HepG2 (cell line): ENCODE data around the gene ZNF454. TPM values are rescaled to one million over a fixed set of nuclear protein-coding genes. Genes with fewer than 3 reads are reported as not detected.

ENCODE experiments used
- ATAC-seq: fragments of 200-7000 bp; cut with Tn5 transposase; 3 replicates; pipeline ENCODE4 v1.9.1; 2020; ENCODE audit warnings: mild to moderate bottlenecking, moderate library complexity
- BruUV-seq: library from RNA; stranded (reverse); fragments of 400-500 nt; replicated peaks from 2 replicates; lab custom pipeline; 2021; lab: Mats Ljungman, UMichigan
- CTCF ChIA-PET: fragments of 300-600 bp; formaldehyde crosslinking; extraction: SDS; loops from one replicate; lab custom pipeline; 2021; ENCODE audit warnings: low total read pairs, inconsistent platforms, low intra/inter-chr PET ratio; lab: Yijun Ruan, JAX
- POLR2A ChIA-PET: fragments of 350-600 bp; sonication (Branson Sonifier 250); formaldehyde crosslinking; loops from one replicate; lab custom pipeline; 2020; ENCODE audit warnings: antibody characterized with exemption, inconsistent platforms; lab: Yijun Ruan, JAX
- DNase-seq: peaks from one replicate; pipeline ENCODE4 v3.0.0-alpha.2; 2015; ENCODE audit warnings: low spot score
- FAIRE-seq: peaks from 3 replicates; lab custom pipeline; 2011; peaks lifted over from hg19 to GRCh38; lab: Jason Lieb, UNC
- H2AFZ ChIP-seq: one replicate; pipeline ENCODE4 v1.6.1; 2011; ENCODE audit warnings: low read length, inconsistent platforms
- H3K27ac ChIP-seq: fragments of 300-600 bp; 3 replicates; pipeline ENCODE4 v1.8.0; 2011; ENCODE audit warnings: mixed run types, mild to moderate bottlenecking, mixed read lengths, low read length, inconsistent platforms; ENCODE audit not compliant: insufficient read depth; ENCODE audit errors: extremely low read length
- H3K27me3 ChIP-seq, 2 experiments: fragments of 200-600 bp in 1 of 2; 2 replicates in 1 of 2; 3 replicates in 1 of 2; pipeline versions ENCODE4 v1.6.0 to v1.8.0; 2011; ENCODE audit warnings: low read length in 2 of 2, mild to moderate bottlenecking in 2 of 2, moderate library complexity in 2 of 2, inconsistent platforms in 1 of 2; ENCODE audit not compliant: insufficient read depth in 2 of 2, control insufficient read depth in 1 of 2
- H3K36me3 ChIP-seq, 2 experiments: fragments of 200-600 bp in 1 of 2; replicated peaks in 1 of 2; 2 replicates in 1 of 2; 3 replicates in 1 of 2; pipeline versions ENCODE4 v1.5.1 to v1.8.0; 2011; ENCODE audit warnings: low read length in 2 of 2, inconsistent platforms in 1 of 2; ENCODE audit not compliant: insufficient read depth in 2 of 2, control insufficient read depth in 1 of 2
- H3K4me1 ChIP-seq: 2 replicates; pipeline ENCODE4 v1.5.1; 2012; ENCODE audit warnings: low read length, inconsistent platforms; ENCODE audit not compliant: insufficient read depth
- H3K4me2 ChIP-seq: 2 replicates; pipeline ENCODE4 v1.6.0; 2011; ENCODE audit warnings: low read depth, low read length, inconsistent platforms
- H3K4me3 ChIP-seq, 3 experiments: fragments of 200-600 bp in 1 of 3; sonication (generic), shearing (Covaris generic) in 1 of 3; replicated peaks in 1 of 3; 2 replicates each; pipeline ENCODE4 v1.5.1; 2011 to 2016; ENCODE audit warnings: low read length in 3 of 3, inconsistent platforms in 2 of 3, low read depth in 2 of 3, mild to moderate bottlenecking in 2 of 3, control low read depth in 1 of 3, mixed read lengths in 1 of 3; ENCODE audit not compliant: insufficient read depth in 1 of 3
- H3K79me2 ChIP-seq: one replicate; pipeline ENCODE4 v1.6.1; 2011; ENCODE audit warnings: low read length, inconsistent platforms; ENCODE audit not compliant: insufficient read depth
- H3K9ac ChIP-seq: 2 replicates; pipeline ENCODE4 v1.6.0; 2011; ENCODE audit warnings: mild to moderate bottlenecking, low read depth, low read length, inconsistent platforms; ENCODE audit not compliant: insufficient read depth
- H3K9me3 ChIP-seq: 2 replicates; pipeline ENCODE4 v1.5.1; 2012; ENCODE audit warnings: mild to moderate bottlenecking, low read length
- H4K20me1 ChIP-seq: 2 replicates; pipeline ENCODE4 v1.6.0; 2011; ENCODE audit warnings: inconsistent platforms, mild to moderate bottlenecking, low read length, moderate library complexity; ENCODE audit not compliant: insufficient read depth
- ATF1 ChIP-seq: IDR thresholded peaks from 2 replicates; pipeline ENCODE4 v1.6.1; 2016; ENCODE audit warnings: mild to moderate bottlenecking, control low read depth
- FOSL2 ChIP-seq: sonication (generic); formaldehyde crosslinking; IDR thresholded peaks from 2 replicates; pipeline ENCODE4 v1.4.0; 2020; ENCODE audit warnings: missing genetic modification reagents
- GABPA ChIP-seq, 2 experiments: IDR thresholded peaks; 2 replicates each; pipeline ENCODE4 v1.6.1; 2011 to 2016; ENCODE audit warnings: low read depth in 2 of 2, low read length in 1 of 2, missing biosample characterization in 1 of 2, missing genetic modification characterization in 1 of 2
- KLF15 ChIP-seq: sonication (generic); formaldehyde crosslinking; IDR thresholded peaks from 2 replicates; pipeline ENCODE4 v1.8.1; 2023; ENCODE audit warnings: borderline replicate concordance, mild to moderate bottlenecking, inconsistent platforms, missing genetic modification reagents, mixed read lengths
- NFKBIZ ChIP-seq: IDR thresholded peaks from 2 replicates; pipeline ENCODE4 v1.6.1; 2018; ENCODE audit warnings: missing genetic modification reagents, missing compliant biosample characterization
- RXRB ChIP-seq: IDR thresholded peaks from 2 replicates; pipeline ENCODE4 v1.6.1; 2016; ENCODE audit warnings: borderline replicate concordance, missing genetic modification reagents, missing compliant biosample characterization
- SRY ChIP-seq: sonication (generic); formaldehyde crosslinking; IDR thresholded peaks from 2 replicates; pipeline ENCODE4 v1.8.0; 2022; ENCODE audit warnings: mild to moderate bottlenecking, missing genetic modification reagents
- STAT6 ChIP-seq: sonication (generic); formaldehyde crosslinking; IDR thresholded peaks from 2 replicates; pipeline ENCODE4 v1.4.0; 2020; ENCODE audit warnings: missing genetic modification reagents, mild to moderate bottlenecking, borderline replicate concordance
- TBX2 ChIP-seq: sonication (generic); formaldehyde crosslinking; IDR thresholded peaks from 2 replicates; pipeline ENCODE4 v1.5.0; 2020; ENCODE audit warnings: missing genetic modification reagents, mild to moderate bottlenecking, borderline replicate concordance
- TCF7L2 ChIP-seq: IDR thresholded peaks from 2 replicates; pipeline ENCODE4 v1.6.1; 2011; ENCODE audit warnings: mild to moderate bottlenecking, low read depth, low read length, moderate library complexity
- USF2 ChIP-seq, 2 experiments: sonication (generic) in 1 of 2; formaldehyde crosslinking in 1 of 2; IDR thresholded peaks; 2 replicates each; pipeline versions ENCODE4 v1.5.1 to v1.6.1; 2011 to 2020; ENCODE audit warnings: borderline replicate concordance in 1 of 2, low read depth in 1 of 2, low read length in 1 of 2, mild to moderate bottlenecking in 1 of 2, missing genetic modification reagents in 1 of 2, moderate library complexity in 1 of 2
- XBP1 ChIP-seq: sonication (generic); formaldehyde crosslinking; IDR thresholded peaks from 2 replicates; pipeline ENCODE4 v1.5.0; 2020; ENCODE audit warnings: missing genetic modification reagents
- ZFP41 ChIP-seq: sonication (generic); formaldehyde crosslinking; IDR thresholded peaks from 2 replicates; pipeline ENCODE4 v1.4.0; 2020; ENCODE audit warnings: mild to moderate bottlenecking, missing genetic modification reagents, borderline replicate concordance
- ZGPAT ChIP-seq: IDR thresholded peaks from 2 replicates; pipeline ENCODE4 v1.6.1; 2016; ENCODE audit warnings: mild to moderate bottlenecking
- ZNF292 ChIP-seq: sonication (generic); formaldehyde crosslinking; IDR thresholded peaks from 2 replicates; pipeline ENCODE4 v1.8.1; 2022; ENCODE audit warnings: mild to moderate bottlenecking, low read depth, missing genetic modification reagents, borderline replicate concordance
- ZNF296 ChIP-seq: sonication (generic); formaldehyde crosslinking; conservative IDR thresholded peaks from 2 replicates; pipeline ENCODE4 v1.5.0; 2020; ENCODE audit warnings: mild to moderate bottlenecking, missing genetic modification reagents
- ZNF414 ChIP-seq: sonication (generic); formaldehyde crosslinking; IDR thresholded peaks from 2 replicates; pipeline ENCODE4 v1.5.0; 2020; ENCODE audit warnings: missing genetic modification reagents
- WGBS: methylation state at CpG from one replicate; pipeline ENCODE4 v1.1.6; 2017; ENCODE audit warnings: low lambda C conversion rate; 5-methylcytosine and 5-hydroxymethylcytosine counted together
- in situ Hi-C: cut with HindIII; loops from 2 replicates; pipeline ENCODE4 v1.10.0; 2017; ENCODE audit warnings: low pct_unique_long_range_greater_than_20kb; ENCODE audit not compliant: extremely low pct_ligation_motif_present
- intact Hi-C: fragments of 100-400 bp; cut with micrococcal nuclease; formaldehyde crosslinking; loops from one replicate; pipeline ENCODE4 v1.10.0; 2022; ENCODE audit not compliant: unreplicated experiment
- polyA plus RNA-seq, 8 experiments: library from polyadenylated mRNA; depleted of rRNA in 3 of 8; stranded (reverse) in 7 of 8; unstranded in 1 of 8; fragments of >200 nt; fragmentation: Illumina TruSeq in 4 of 8; extraction: Trizol in 4 of 8; gene quantifications; 2 replicates each; pipeline versions ENCODE4 v1.2.1 to v1.2.3, GENCODE V29; 2011 to 2016; ENCODE audit warnings: low read depth in 4 of 8, missing spikeins in 1 of 8, mixed read lengths in 1 of 8; ENCODE audit not compliant: insufficient read depth in 1 of 8
- total RNA-seq, 5 experiments: library from RNA; depleted of rRNA; stranded (reverse); fragments of >200 nt; fragmentation: Illumina TruSeq; extraction: Trizol; gene quantifications; 2 replicates each; pipeline ENCODE4 v1.2.3, GENCODE V29; 2016; ENCODE audit warnings: low read depth in 1 of 5

Gene ZNF454
- total and polyA plus RNA-seq, 2 of the 13 experiments (the other 11 are each of a cell fraction or from before 2014, with no cell fraction given): 0.16 TPM; not detected in 1

- TF ChIP-seq STAT6 (CRISPR knock-in tag): no peak
- no peak for TF ChIP-seq ZNF296 (CRISPR knock-in tag)
- TF ChIP-seq NFKBIZ (CRISPR knock-in tag): no peak
- TF ChIP-seq, all 625 proteins: peak for 0
Observed at GRCh38 chr5:178982941-178983340, 41.9 kb downstream of the ZNF454 start (continued).

GRCh38 chr5:178983728-178984127, 42.7 kb downstream of the ZNF454 start:
- H3K36me3 ChIP-seq: no peaks in the 10 kb centered on the region
- no peak overlapping the region for H3K4me3 ChIP-seq
- no peaks in the 10 kb centered on the region for H4K20me1 ChIP-seq
- ChIA-PET POLR2A (no interaction called here), CTCF (no interaction called here)
- no TSS peak for BruUV-seq
- H3K79me2 ChIP-seq: no peaks in the 10 kb centered on the region
- H2AFZ ChIP-seq: no peak overlapping the region
- no peak overlapping the region for H3K27ac ChIP-seq
- ATAC-seq (no peak), DNase-seq (no peak), FAIRE-seq (no peak)
- TF ChIP-seq ZFP41 (CRISPR knock-in tag): no peak
- no peak for TF ChIP-seq RXRB (CRISPR knock-in tag)
- no peak for TF ChIP-seq ATF1 (CRISPR knock-in tag)
- TF ChIP-seq SRY: no peak
- no peak for TF ChIP-seq ZNF414 (CRISPR knock-in tag)
- no peak for TF ChIP-seq TBX2 (CRISPR knock-in tag)
- TF ChIP-seq GABPA (IDR thresholded peaks at IDR 0.05; ENCODE audit: low read depth, low read length): no peak
- no peak for TF ChIP-seq GABPA (CRISPR knock-in tag; IDR thresholded peaks at IDR 0.05; ENCODE audit: low read depth)
- TF ChIP-seq ZNF292 (CRISPR knock-in tag): no peak
- TF ChIP-seq KLF15: no peak
- TF ChIP-seq TCF7L2: no peak
- TF ChIP-seq XBP1 (CRISPR knock-in tag): no peak
- no peak for TF ChIP-seq FOSL2 (CRISPR knock-in tag)
- no peak for TF ChIP-seq ZGPAT (CRISPR knock-in tag)
- no peak for TF ChIP-seq USF2 (IDR thresholded peaks at IDR 0.05; ENCODE audit: low read depth, low read length)
- no peak for TF ChIP-seq USF2 (CRISPR knock-in tag; IDR thresholded peaks at IDR 0.05; ENCODE audit: borderline replicate concordance)
- H3K27me3 ChIP-seq: no peaks in the 10 kb centered on the region
- H3K4me1 ChIP-seq: no peaks in the 10 kb centered on the region
- H3K9ac ChIP-seq: no peak overlapping the region
- H3K4me2 ChIP-seq: no peak overlapping the region
- intact Hi-C loops (no loop called here), in situ Hi-C loops (no loop called here)
- peaks cover 67% of the 10 kb centered on the region for H3K9me3 ChIP-seq
- WGBS: 2% methylated on average over 4 of the region's 10 CpGs
